CD4-positive, alpha-beta T cell (primary cell): ENCODE results near the gene SPRED2. TPM values are rescaled to one million over a fixed set of nuclear protein-coding genes. Genes with fewer than 3 reads are reported as not detected.

ENCODE experiments used
- ATAC-seq: fragments of 200-7000 bp; cut with Tn5 transposase; one replicate; pipeline ENCODE4 v1.10.0; 2022; ENCODE audit warnings: mild to moderate bottlenecking; ENCODE audit not compliant: poor library complexity
- CTCF ChIA-PET: fragments of 350-600 bp; sonication (Branson Sonifier 250); formaldehyde crosslinking; loops from one replicate; lab custom pipeline; 2021; ENCODE audit warnings: antibody characterized with exemption, inconsistent platforms; lab: Charles Lee
- POLR2A ChIA-PET: fragments of 350-600 bp; sonication (Branson Sonifier 250); formaldehyde crosslinking; loops from one replicate; lab custom pipeline; 2021; ENCODE audit warnings: antibody characterized with exemption, inconsistent platforms; lab: Charles Lee
- DNase-seq, 14 experiments: peaks; one replicate each; pipeline ENCODE4 v3.0.0-alpha.2; 2013 to 2020; ENCODE audit warnings: mixed read lengths in 2 of 14
- H3K27ac ChIP-seq, 2 donors: one replicate each; pipeline versions ENCODE4 v1.5.1 to v1.7.0; 2013; ENCODE audit warnings: low read length in 2 of 2, low read depth in 1 of 2, mild to moderate bottlenecking in 1 of 2
- H3K27me3 ChIP-seq, 2 experiments: 1 replicate in 1 of 2; 2 replicates in 1 of 2; pipeline versions ENCODE4 v1.6.1 to v1.7.0; 2013; ENCODE audit warnings: low read length in 2 of 2, control low read depth in 1 of 2, mild to moderate bottlenecking in 1 of 2, moderate library complexity in 1 of 2; ENCODE audit not compliant: insufficient read depth in 2 of 2, control insufficient read depth in 1 of 2
- H3K36me3 ChIP-seq: one replicate; pipeline ENCODE4 v1.6.1; 2013; ENCODE audit warnings: low read length, control low read depth; ENCODE audit not compliant: insufficient read depth
- H3K4me1 ChIP-seq: one replicate; pipeline ENCODE4 v1.6.1; 2013; ENCODE audit warnings: low read length, control low read depth; ENCODE audit not compliant: insufficient read depth
- H3K4me3 ChIP-seq: one replicate; pipeline ENCODE4 v1.5.1; 2013; ENCODE audit warnings: mild to moderate bottlenecking, low read length, moderate library complexity
- H3K9me3 ChIP-seq, 2 experiments: 1 replicate in 1 of 2; 2 replicates in 1 of 2; pipeline versions ENCODE4 v1.6.1 to v1.7.0; 2013; ENCODE audit warnings: low read length in 2 of 2, mild to moderate bottlenecking in 2 of 2, control low read depth in 1 of 2, moderate library complexity in 1 of 2; ENCODE audit not compliant: control insufficient read depth in 1 of 2, insufficient read depth in 1 of 2
- H3K27ac Mint-ChIP-seq: one replicate; pipeline ENCODE4 v1.8.0; 2020; ENCODE audit warnings: mixed read lengths
- H3K27me3 Mint-ChIP-seq: one replicate; pipeline ENCODE4 v1.8.0; 2021; ENCODE audit warnings: mixed read lengths
- H3K36me3 Mint-ChIP-seq: one replicate; pipeline ENCODE4 v1.8.0; 2021; ENCODE audit warnings: low read depth, mixed read lengths
- H3K4me1 Mint-ChIP-seq: one replicate; pipeline ENCODE4 v1.8.0; 2021; ENCODE audit warnings: low read depth, mixed read lengths
- H3K4me3 Mint-ChIP-seq: one replicate; pipeline ENCODE4 v1.8.0; 2020; ENCODE audit warnings: mild to moderate bottlenecking, mixed read lengths
- H3K9me3 Mint-ChIP-seq: one replicate; pipeline ENCODE4 v1.8.0; 2020; ENCODE audit warnings: mixed read lengths
- intact Hi-C, 2 experiments: fragments of 100-400 bp; cut with DNase I in 1 of 2; cut with micrococcal nuclease in 1 of 2; formaldehyde crosslinking; loops; one replicate each; pipeline versions ENCODE4 v1.15.1 to v1.9.0; 2023 to 2025; cut with DNase I, micrococcal nuclease
- total RNA-seq, 174 experiments: library from RNA in 2 of 174; stranded (reverse) in 2 of 174; gene quantifications; one replicate each; pipeline ENCODE4 v1.2.3 and lab custom pipeline; 2021 to 2026
- TF ChIP-seq, protein P1 (sequence below): fragments of 200-600 bp; IDR thresholded peaks from one replicate; pipeline ENCODE4 v1.8.0; 2022; ENCODE audit warnings: antibody characterized with exemption, mild to moderate bottlenecking

Gene SPRED2
- total RNA-seq, 2 experiments from 2014 or later = 2.5 to 2.8 TPM

DNA sequence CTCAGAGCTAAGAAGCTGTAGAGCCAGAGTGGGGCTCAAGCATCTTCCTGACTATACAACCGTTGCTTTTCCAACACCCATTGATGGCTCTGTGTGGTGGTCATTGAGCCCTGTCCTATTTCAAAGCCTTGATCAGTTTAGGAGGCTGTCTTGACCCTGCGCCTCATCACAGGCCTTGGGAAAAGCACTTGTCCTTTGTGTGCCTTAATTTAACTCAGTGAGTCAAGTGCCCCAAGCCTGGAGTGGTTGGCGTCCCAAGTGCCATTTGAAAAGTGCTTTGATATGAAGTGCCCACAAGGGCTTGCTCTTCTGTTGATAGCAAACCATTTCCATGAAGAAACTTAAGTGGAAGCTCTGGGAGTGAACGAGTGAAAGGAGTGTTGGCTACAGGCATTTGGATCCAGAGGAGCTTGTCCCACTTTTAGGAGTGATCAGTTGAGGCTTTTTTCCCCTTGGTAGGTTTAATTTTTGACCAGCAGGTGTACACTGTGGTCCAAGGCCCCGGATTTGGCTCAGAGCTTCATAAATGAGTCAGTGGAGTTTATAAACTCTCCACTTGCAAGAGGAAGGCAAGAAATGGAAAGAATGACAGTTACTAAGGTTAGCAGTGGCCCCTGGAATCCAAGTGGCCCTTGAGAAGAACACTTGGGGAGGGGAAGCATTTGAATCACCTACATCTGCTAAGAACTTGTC lies 154.5 kb downstream of the SPRED2 start:
- ATAC-seq (no peak), DNase-seq (no peak)
- H3K27ac Mint-ChIP-seq = no peak overlapping the region
- H3K4me1 Mint-ChIP-seq = peaks cover 18% of the 10 kb centered on the region
- H3K27ac ChIP-seq = no peak overlapping the region
- H3K4me1 ChIP-seq = peaks cover 13% of the 10 kb centered on the region
- no peaks in the 10 kb centered on the region for H3K9me3 ChIP-seq
- CTCF ChIA-PET = interaction anchor here (0.6 to 1.1 kb wide), 2 partner anchors 73 to 113 kb away, joined by 3 to 4 read pairs; no protein-coding TSS in a partner anchor
- H3K27me3 Mint-ChIP-seq = no peaks in the 10 kb centered on the region
- no peak overlapping the region for H3K4me3 Mint-ChIP-seq
- POLR2A ChIA-PET = interaction anchor here (0.7 to 1.1 kb wide), 3 partner anchors 10 to 50 kb away, joined by 3 read pairs; partner anchors contain the start of gene ACTR2
- H3K36me3 Mint-ChIP-seq = peaks cover under 1% of the 10 kb centered on the region
- TF ChIP-seq, protein P1, sequence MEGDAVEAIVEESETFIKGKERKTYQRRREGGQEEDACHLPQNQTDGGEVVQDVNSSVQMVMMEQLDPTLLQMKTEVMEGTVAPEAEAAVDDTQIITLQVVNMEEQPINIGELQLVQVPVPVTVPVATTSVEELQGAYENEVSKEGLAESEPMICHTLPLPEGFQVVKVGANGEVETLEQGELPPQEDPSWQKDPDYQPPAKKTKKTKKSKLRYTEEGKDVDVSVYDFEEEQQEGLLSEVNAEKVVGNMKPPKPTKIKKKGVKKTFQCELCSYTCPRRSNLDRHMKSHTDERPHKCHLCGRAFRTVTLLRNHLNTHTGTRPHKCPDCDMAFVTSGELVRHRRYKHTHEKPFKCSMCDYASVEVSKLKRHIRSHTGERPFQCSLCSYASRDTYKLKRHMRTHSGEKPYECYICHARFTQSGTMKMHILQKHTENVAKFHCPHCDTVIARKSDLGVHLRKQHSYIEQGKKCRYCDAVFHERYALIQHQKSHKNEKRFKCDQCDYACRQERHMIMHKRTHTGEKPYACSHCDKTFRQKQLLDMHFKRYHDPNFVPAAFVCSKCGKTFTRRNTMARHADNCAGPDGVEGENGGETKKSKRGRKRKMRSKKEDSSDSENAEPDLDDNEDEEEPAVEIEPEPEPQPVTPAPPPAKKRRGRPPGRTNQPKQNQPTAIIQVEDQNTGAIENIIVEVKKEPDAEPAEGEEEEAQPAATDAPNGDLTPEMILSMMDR = no peak
- no peaks in the 10 kb centered on the region for H3K9me3 Mint-ChIP-seq
- H3K27me3 ChIP-seq = no peaks in the 10 kb centered on the region
- H3K4me3 ChIP-seq = no peak overlapping the region
- intact Hi-C loops = no loop called here
- peaks cover 2% of the 10 kb centered on the region for H3K36me3 ChIP-seq

DNA sequence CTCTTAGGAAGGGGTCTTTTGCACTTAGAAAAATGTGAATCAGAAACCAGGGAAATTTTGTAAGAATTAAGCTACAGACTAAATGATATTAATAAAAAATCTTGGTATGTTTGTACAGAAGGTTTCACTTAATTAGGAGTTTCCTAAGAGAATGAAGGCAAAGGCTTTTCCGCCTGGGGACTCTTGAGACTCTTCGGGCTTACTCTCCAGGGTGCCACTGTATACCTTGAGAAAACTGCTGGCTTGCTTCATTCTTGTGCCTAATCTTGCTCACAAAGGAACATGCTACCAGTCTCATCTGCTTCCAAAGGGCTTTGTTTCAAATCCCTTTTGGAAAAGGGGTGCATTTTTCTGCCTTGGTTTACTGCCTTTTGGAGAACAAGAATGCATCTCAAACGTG lies 155.3 kb downstream of the SPRED2 start:
- no peaks in the 10 kb centered on the region for H3K9me3 Mint-ChIP-seq
- ATAC-seq (no peak), DNase-seq (no peak)
- H3K36me3 Mint-ChIP-seq = peaks cover 9% of the 10 kb centered on the region
- Histone ChIP-seq H3K4me1 (peaks cover 13% of the 10 kb centered on the region), H3K36me3 (peaks cover 11% of the 10 kb centered on the region), H3K4me3 (no peak overlapping the region), H3K27ac (no peak overlapping the region), H3K9me3 (no peaks in the 10 kb centered on the region), H3K27me3 (no peaks in the 10 kb centered on the region)
- H3K27me3 Mint-ChIP-seq = no peaks in the 10 kb centered on the region
- intact Hi-C loops = no loop called here
- ChIA-PET POLR2A (interaction anchor here (1.1 to 2.4 kb wide), 2 partner anchors 14 to 25 kb away, joined by 6 to 14 read pairs; no protein-coding TSS in a partner anchor), CTCF (no interaction called here)
- TF ChIP-seq, protein P1 = no peak
- no peak overlapping the region for H3K4me3 Mint-ChIP-seq
- H3K4me1 Mint-ChIP-seq = peaks cover 18% of the 10 kb centered on the region
- H3K27ac Mint-ChIP-seq = no peak overlapping the region

DNA sequence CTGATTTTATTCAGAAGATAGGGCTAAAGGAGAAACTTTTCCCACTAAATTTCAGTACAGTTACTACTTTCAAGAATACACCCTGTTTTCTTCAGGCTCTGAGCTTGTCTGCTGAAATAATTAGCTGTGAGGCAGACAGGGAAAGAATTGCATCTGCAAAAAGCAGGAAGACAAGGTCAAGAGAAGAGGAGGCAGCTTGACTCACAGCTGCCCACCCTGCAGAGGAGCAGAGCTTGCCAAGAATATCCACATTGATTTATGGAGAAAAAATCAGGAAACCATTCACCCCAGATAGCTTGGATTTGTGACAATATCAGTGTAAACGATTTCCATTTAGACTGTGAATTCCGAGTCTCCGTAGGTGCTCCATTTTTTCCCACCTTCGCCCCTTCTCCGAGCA lies 155.8 kb downstream of the SPRED2 start:
- Histone ChIP-seq H3K4me3 (no peak overlapping the region), H3K27ac (no peak overlapping the region), H3K4me1 (peaks cover 13% of the 10 kb centered on the region), H3K9me3 (no peaks in the 10 kb centered on the region), H3K36me3 (peaks cover 14% of the 10 kb centered on the region), H3K27me3 (no peaks in the 10 kb centered on the region)
- CTCF ChIA-PET = no interaction called here
- intact Hi-C loops = no loop called here
- no peaks in the 10 kb centered on the region for H3K9me3 Mint-ChIP-seq
- peak overlapping the region; percentile 45 for H3K27ac Mint-ChIP-seq
- ATAC-seq (no peak), DNase-seq (no peak)
- H3K27me3 Mint-ChIP-seq = no peaks in the 10 kb centered on the region
- H3K36me3 Mint-ChIP-seq = peaks cover 13% of the 10 kb centered on the region
- H3K4me3 Mint-ChIP-seq = no peak overlapping the region
- POLR2A ChIA-PET = interaction anchor here (1.1 to 2.4 kb wide), 2 partner anchors 13 to 25 kb away, joined by 6 to 14 read pairs; no protein-coding TSS in a partner anchor
- H3K4me1 Mint-ChIP-seq = peaks cover 18% of the 10 kb centered on the region
- TF ChIP-seq, protein P1 = no peak
